ENCODE data around the gene TMEM120B. TPM values are rescaled to one million over a fixed set of nuclear protein-coding genes. Genes with fewer than 3 reads are reported as not detected.

The TMEM120B gene
- total and polyA plus RNA-seq, 2 of the 13 experiments (the other 11 are each of a cell fraction or from before 2014, with no cell fraction given), result 7.1 to 12.9 TPM

- FAIRE-seq (no peak), ATAC-seq (no peak), DNase-seq (ENCODE audit: low spot score) (no peak)
- no peaks in the 10 kb centered on the region for H4K20me1 ChIP-seq (ENCODE audit: insufficient read depth, low read length)
- no peaks in the 10 kb centered on the region for H3K36me3 ChIP-seq (replicated peaks in 1 of 2; ENCODE audit: control insufficient read depth in 1 of 2, insufficient read depth in 2 of 2, low read length in 2 of 2)
- H3K27ac ChIP-seq (ENCODE audit: extremely low read length, insufficient read depth, low read length), result no peak overlapping the region
- no peak for TF ChIP-seq PAWR (CRISPR knock-in tag; IDR thresholded peaks at IDR 0.05; ENCODE audit: borderline replicate concordance)
- peak; percentile 78 for TF ChIP-seq FOSL2 (CRISPR knock-in tag; IDR thresholded peaks at IDR 0.05)
- no peak for TF ChIP-seq SP140L (CRISPR knock-in tag; IDR thresholded peaks at IDR 0.05; ENCODE audit: borderline replicate concordance)
- no peak overlapping the region for H3K4me3 ChIP-seq (replicated peaks in 1 of 3; ENCODE audit: insufficient read depth in 1 of 3, low read depth in 2 of 3, low read length in 3 of 3)
- BruUV-seq (replicated peaks), result no TSS peak
- H3K79me2 ChIP-seq (ENCODE audit: insufficient read depth, low read length), result no peaks in the 10 kb centered on the region
- H3K9ac ChIP-seq (ENCODE audit: insufficient read depth, low read depth, low read length), result no peak overlapping the region
- peaks cover 16% of the 10 kb centered on the region for H3K4me1 ChIP-seq (ENCODE audit: insufficient read depth, low read length)
- CTCF ChIA-PET (ENCODE audit: low intra/inter-chr PET ratio, low total read pairs), result no interaction called here
- intact Hi-C loops (cut with micrococcal nuclease; ENCODE audit: unreplicated experiment) (no loop called here), in situ Hi-C loops (cut with HindIII; ENCODE audit: extremely low pct_ligation_motif_present, low pct_unique_long_range_greater_than_20kb) (no loop called here)
- H3K9me3 ChIP-seq (ENCODE audit: low read length), result no peaks in the 10 kb centered on the region
- no peak overlapping the region for H2AFZ ChIP-seq (ENCODE audit: low read length)
- WGBS (ENCODE audit: low lambda C conversion rate), result 92% methylated on average over 4 of the region's 5 CpGs
- POLR2A ChIA-PET, result interaction anchor here (0.7 kb wide), 1 partner anchor 57 kb away, joined by 4 read pairs; no protein-coding TSS in a partner anchor
- no peaks in the 10 kb centered on the region for H3K27me3 ChIP-seq (ENCODE audit: control insufficient read depth in 1 of 2, insufficient read depth in 2 of 2, low read length in 2 of 2)
- H3K4me2 ChIP-seq (ENCODE audit: low read depth, low read length), result no peak overlapping the region
Observed at GRCh38 chr12:121765573-121765972, 53.0 kb downstream of the TMEM120B start.

GRCh38 chr12:121766290-121767039 is 53.9 kb downstream of the TMEM120B start:
- WGBS (ENCODE audit: low lambda C conversion rate), result 100% methylated on average over 3 of the region's 5 CpGs
- no peaks in the 10 kb centered on the region for H3K79me2 ChIP-seq (ENCODE audit: insufficient read depth, low read length)
- FAIRE-seq, result no peak
- no peaks in the 10 kb centered on the region for H3K36me3 ChIP-seq (replicated peaks in 1 of 2; ENCODE audit: control insufficient read depth in 1 of 2, insufficient read depth in 2 of 2, low read length in 2 of 2)
- H2AFZ ChIP-seq (ENCODE audit: low read length), result no peak overlapping the region
- no peaks in the 10 kb centered on the region for H3K27me3 ChIP-seq (ENCODE audit: control insufficient read depth in 1 of 2, insufficient read depth in 2 of 2, low read length in 2 of 2)
- ChIA-PET POLR2A (no interaction called here), CTCF (ENCODE audit: low intra/inter-chr PET ratio, low total read pairs) (no interaction called here)
- H3K4me3 ChIP-seq (replicated peaks in 1 of 3; ENCODE audit: insufficient read depth in 1 of 3, low read depth in 2 of 3, low read length in 3 of 3), result no peak overlapping the region
- no peak for ATAC-seq
- no peak overlapping the region for H3K27ac ChIP-seq (ENCODE audit: extremely low read length, insufficient read depth, low read length)
- intact Hi-C loops (cut with micrococcal nuclease; ENCODE audit: unreplicated experiment) (no loop called here), in situ Hi-C loops (cut with HindIII; ENCODE audit: extremely low pct_ligation_motif_present, low pct_unique_long_range_greater_than_20kb) (no loop called here)
- no peak overlapping the region for H3K9ac ChIP-seq (ENCODE audit: insufficient read depth, low read depth, low read length)
- H4K20me1 ChIP-seq (ENCODE audit: insufficient read depth, low read length), result no peaks in the 10 kb centered on the region
- H3K4me2 ChIP-seq (ENCODE audit: low read depth, low read length), result no peak overlapping the region
- no peaks in the 10 kb centered on the region for H3K9me3 ChIP-seq (ENCODE audit: low read length)
- DNase-seq (ENCODE audit: low spot score), result no peak
- no TSS peak for BruUV-seq (replicated peaks)
- peaks cover 25% of the 10 kb centered on the region for H3K4me1 ChIP-seq (ENCODE audit: insufficient read depth, low read length)
- no peak for TF ChIP-seq ETV6 (CRISPR knock-in tag; conservative IDR thresholded peaks at IDR 0.05)
- no peak for TF ChIP-seq ZNF530 (CRISPR knock-in tag; IDR thresholded peaks at IDR 0.05; ENCODE audit: low read depth)
- TF ChIP-seq KLF11 (CRISPR knock-in tag; IDR thresholded peaks at IDR 0.05), result no peak
- no peak for TF ChIP-seq GLI4 (CRISPR knock-in tag; IDR thresholded peaks at IDR 0.05; ENCODE audit: borderline replicate concordance)
- no peak for TF ChIP-seq ZNF558 (CRISPR knock-in tag; IDR thresholded peaks at IDR 0.05; ENCODE audit: borderline replicate concordance)
- TF ChIP-seq THAP7 (CRISPR knock-in tag; IDR thresholded peaks at IDR 0.05), result no peak
- no peak for TF ChIP-seq RXRA (CRISPR knock-in tag; IDR thresholded peaks at IDR 0.05)
- no peak for TF ChIP-seq ZFP1 (CRISPR knock-in tag; IDR thresholded peaks at IDR 0.05)
- TF ChIP-seq FOXO4 (CRISPR knock-in tag; conservative IDR thresholded peaks at IDR 0.05), result no peak
- TF ChIP-seq ZFX (CRISPR knock-in tag; IDR thresholded peaks at IDR 0.05; ENCODE audit: low read depth), result no peak
- no peak for TF ChIP-seq SOX6 (IDR thresholded peaks at IDR 0.05)
- no peak for TF ChIP-seq SOX6 (CRISPR knock-in tag; IDR thresholded peaks at IDR 0.05)
- no peak for TF ChIP-seq SRSF1 (optimal IDR thresholded peaks at IDR 0.05; ENCODE audit: low read depth, low read length)
- TF ChIP-seq SUZ12 (IDR thresholded peaks at IDR 0.05; ENCODE audit: low read depth, low read length), result no peak
- no peak for TF ChIP-seq HNRNPUL1 (IDR thresholded peaks at IDR 0.05; ENCODE audit: low read depth, low read length)
- TF ChIP-seq NFYB (CRISPR knock-in tag; IDR thresholded peaks at IDR 0.05), result peak; percentile 77
- TF ChIP-seq NFYC (CRISPR knock-in tag; IDR thresholded peaks at IDR 0.05), result peak; percentile 65
